Hepatocyte (in vitro differentiated cells): ENCODE measurements around the gene TCF23. TPM values are rescaled to one million over a fixed set of nuclear protein-coding genes. Genes with fewer than 3 reads are reported as not detected.
A peak's percentile ranks its signal among the peaks of the same experiment; 100 is the strongest.
"Not testable (repeated sequence)": the region's sequence is repeated elsewhere in the genome, so short reads cannot be mapped to it uniquely, and the experiment has no call there.

Experiments used
- DNase-seq: peaks from one replicate; pipeline ENCODE4 v3.0.0-alpha.2; 2016; ENCODE audit warnings: low spot score
- H2AFZ ChIP-seq: fragments of 200-600 bp; sonication (generic); 2 replicates; pipeline ENCODE4 v1.6.0; 2016; ENCODE audit warnings: antibody characterized with exemption, mild to moderate bottlenecking
- H3K27ac ChIP-seq: fragments of 200-600 bp; sonication (generic); 2 replicates; pipeline ENCODE4 v1.5.1; 2016; ENCODE audit warnings: mild to moderate bottlenecking
- H3K27me3 ChIP-seq: fragments of 200-600 bp; sonication (generic); 2 replicates; pipeline ENCODE4 v1.6.1; 2016
- H3K36me3 ChIP-seq: fragments of 200-600 bp; sonication (generic); replicated peaks from 2 replicates; pipeline ENCODE4 v1.5.1; 2016; ENCODE audit warnings: low read depth; ENCODE audit not compliant: insufficient read depth
- H3K4me1 ChIP-seq: fragments of 200-600 bp; sonication (generic); 2 replicates; pipeline ENCODE4 v1.5.1; 2016; ENCODE audit warnings: mild to moderate bottlenecking, moderate library complexity; ENCODE audit not compliant: insufficient read depth
- H3K4me2 ChIP-seq: fragments of 200-600 bp; sonication (generic); 2 replicates; pipeline ENCODE4 v1.6.0; 2016
- H3K4me3 ChIP-seq: fragments of 200-600 bp; sonication (generic); 2 replicates; pipeline ENCODE4 v1.5.1; 2016; ENCODE audit warnings: mild to moderate bottlenecking
- H3K79me2 ChIP-seq: fragments of 200-600 bp; sonication (generic); 2 replicates; pipeline ENCODE4 v1.6.0; 2017; ENCODE audit warnings: mild to moderate bottlenecking
- H3K9me2 ChIP-seq: fragments of 200-600 bp; sonication (generic); replicated peaks from 2 replicates; pipeline ENCODE4 v1.6.0; 2017; ENCODE audit warnings: mild to moderate bottlenecking; ENCODE audit not compliant: insufficient read depth
- H3K9me3 ChIP-seq: fragments of 200-600 bp; sonication (generic); 2 replicates; pipeline ENCODE4 v1.5.1; 2016; ENCODE audit warnings: low read depth, mild to moderate bottlenecking
- H4K20me1 ChIP-seq: fragments of 200-600 bp; sonication (generic); 2 replicates; pipeline ENCODE4 v1.6.0; 2016; ENCODE audit warnings: mild to moderate bottlenecking; ENCODE audit not compliant: insufficient read depth, poor library complexity, severe bottlenecking
- CTCF ChIP-seq: fragments of 200-600 bp; sonication (generic); IDR thresholded peaks from 2 replicates; pipeline ENCODE4 v1.5.1; 2016; ENCODE audit warnings: antibody characterized with exemption, mild to moderate bottlenecking; ENCODE audit not compliant: poor library complexity
- EZH2 ChIP-seq: fragments of 200-600 bp; sonication (generic); IDR thresholded peaks from 2 replicates; pipeline ENCODE4 v1.6.1; 2016; ENCODE audit warnings: antibody characterized with exemption, mild to moderate bottlenecking, borderline replicate concordance
- EZH2phosphoT487 ChIP-seq: fragments of 200-600 bp; sonication (generic); IDR thresholded peaks from one replicate; pipeline ENCODE4 v1.6.1; 2018; ENCODE audit warnings: antibody characterized with exemption, mild to moderate bottlenecking, low read depth, moderate library complexity; ENCODE audit not compliant: unreplicated experiment, severe bottlenecking
- WGBS: methylation state at CpG from one replicate; pipeline ENCODE4 v1.1.6; 2016; ENCODE audit warnings: low lambda C conversion rate; ENCODE audit errors: missing lambda C conversion rate; 5-methylcytosine and 5-hydroxymethylcytosine counted together
- polyA plus RNA-seq: library from polyadenylated mRNA; unstranded; fragments of >200 nt; fragmentation: Nextera tagmentation; extraction: Ambion mirVana; gene quantifications from 2 replicates; pipeline ENCODE4 v1.2.1, GENCODE V29; 2016
- total RNA-seq: library from RNA; depleted of rRNA; stranded (reverse); fragments of >200 nt; gene quantifications from 2 replicates; pipeline ENCODE4 v1.2.3, GENCODE V29; 2014

The TCF23 gene
- total and polyA plus RNA-seq, 2 experiments from 2014 or later, result not detected

- no peak overlapping the region for H2AFZ ChIP-seq
- no peak for DNase-seq
- no peaks in the 10 kb centered on the region for H3K79me2 ChIP-seq
- TF ChIP-seq EZH2phosphoT487, result no peak
- TF ChIP-seq CTCF, result no peak
- TF ChIP-seq EZH2, result no peak
- peaks cover 4% of the 10 kb centered on the region for H3K4me1 ChIP-seq
- 73% methylated on average over 2 of the region's 2 CpGs for WGBS
- H3K27me3 ChIP-seq, result peaks cover 36% of the 10 kb centered on the region
- H3K9me2 ChIP-seq, result no peaks in the 10 kb centered on the region
- H3K4me2 ChIP-seq, result no peak overlapping the region
- no peaks in the 10 kb centered on the region for H4K20me1 ChIP-seq
- no peak overlapping the region for H3K27ac ChIP-seq
- H3K36me3 ChIP-seq, result no peaks in the 10 kb centered on the region
- no peaks in the 10 kb centered on the region for H3K9me3 ChIP-seq
- H3K4me3 ChIP-seq, result no peak overlapping the region
Observed at GRCh38 chr2:27115519-27115918, 33.3 kb upstream of the TCF23 start.

GRCh38 chr2:27117995-27118524 lies 30.7 kb upstream of the TCF23 start:
- 27% methylated on average over 14 of the region's 14 CpGs for WGBS
- Histone ChIP-seq H3K36me3 (no peaks in the 10 kb centered on the region), H3K4me1 (peaks cover 4% of the 10 kb centered on the region), H4K20me1 (no peaks in the 10 kb centered on the region), H3K27me3 (peaks cover 59% of the 10 kb centered on the region), H3K4me2 (peak overlapping the region; percentile 82), H3K4me3 (no peak overlapping the region), H3K9me3 (no peaks in the 10 kb centered on the region), H2AFZ (peak overlapping the region; percentile 45), H3K9me2 (no peaks in the 10 kb centered on the region), H3K79me2 (no peaks in the 10 kb centered on the region), H3K27ac (no peak overlapping the region)
- TF ChIP-seq EZH2 (no peak), CTCF (no peak), EZH2phosphoT487 (no peak)
- no peak for DNase-seq

GRCh38 chr2:27118525-27119329 lies 30.1 kb upstream of the TCF23 start, which contains the start of gene CGREF1:
Gene CGREF1, minus strand, starts transcription at chr2:27119128. Its CDS starts 14,762 bp downstream, at chr2:27104366.
- Histone ChIP-seq H3K36me3 (no peaks in the 10 kb centered on the region), H3K9me3 (no peaks in the 10 kb centered on the region), H3K4me3 (peak within 1 kb of the TSS; percentile 23), H3K4me2 (peak within 1 kb of the TSS; percentile 82), H3K27me3 (peaks cover 59% of the 10 kb centered on the region), H4K20me1 (no peaks in the 10 kb centered on the region), H3K27ac (no peak within 1 kb of the TSS), H3K79me2 (no peaks in the 10 kb centered on the region), H3K4me1 (peaks cover 4% of the 10 kb centered on the region), H3K9me2 (no peaks in the 10 kb centered on the region), H2AFZ (peak within 1 kb of the TSS; percentile 45)
- TF ChIP-seq EZH2phosphoT487 (no peak), EZH2 (peak; percentile 72)
- 10% methylated on average over 61 of the region's 84 CpGs for WGBS
- DNase-seq, result peak; percentile 42

GRCh38 chr2:27119330-27119670 lies 29.5 kb upstream of the TCF23 start:
- not testable (repeated sequence) for H2AFZ ChIP-seq, H4K20me1 ChIP-seq, DNase-seq, H3K9me2 ChIP-seq, H3K4me1 ChIP-seq, H3K79me2 ChIP-seq, H3K36me3 ChIP-seq, H3K9me3 ChIP-seq, H3K27ac ChIP-seq
- peak overlapping the region; percentile 82 for H3K4me2 ChIP-seq
- WGBS, result 90% methylated on average over 8 of the region's 8 CpGs
- H3K4me3 ChIP-seq, result peak overlapping the region; percentile 23
- peaks cover 59% of the 10 kb centered on the region for H3K27me3 ChIP-seq
